ENCODE measurements around the gene MLLT1. TPM values are rescaled to one million over a fixed set of nuclear protein-coding genes. Genes with fewer than 3 reads are reported as not detected.

Gene MLLT1
- polyA plus RNA-seq, 3 donors: 109 to 129 (median 114) TPM

DNA sequence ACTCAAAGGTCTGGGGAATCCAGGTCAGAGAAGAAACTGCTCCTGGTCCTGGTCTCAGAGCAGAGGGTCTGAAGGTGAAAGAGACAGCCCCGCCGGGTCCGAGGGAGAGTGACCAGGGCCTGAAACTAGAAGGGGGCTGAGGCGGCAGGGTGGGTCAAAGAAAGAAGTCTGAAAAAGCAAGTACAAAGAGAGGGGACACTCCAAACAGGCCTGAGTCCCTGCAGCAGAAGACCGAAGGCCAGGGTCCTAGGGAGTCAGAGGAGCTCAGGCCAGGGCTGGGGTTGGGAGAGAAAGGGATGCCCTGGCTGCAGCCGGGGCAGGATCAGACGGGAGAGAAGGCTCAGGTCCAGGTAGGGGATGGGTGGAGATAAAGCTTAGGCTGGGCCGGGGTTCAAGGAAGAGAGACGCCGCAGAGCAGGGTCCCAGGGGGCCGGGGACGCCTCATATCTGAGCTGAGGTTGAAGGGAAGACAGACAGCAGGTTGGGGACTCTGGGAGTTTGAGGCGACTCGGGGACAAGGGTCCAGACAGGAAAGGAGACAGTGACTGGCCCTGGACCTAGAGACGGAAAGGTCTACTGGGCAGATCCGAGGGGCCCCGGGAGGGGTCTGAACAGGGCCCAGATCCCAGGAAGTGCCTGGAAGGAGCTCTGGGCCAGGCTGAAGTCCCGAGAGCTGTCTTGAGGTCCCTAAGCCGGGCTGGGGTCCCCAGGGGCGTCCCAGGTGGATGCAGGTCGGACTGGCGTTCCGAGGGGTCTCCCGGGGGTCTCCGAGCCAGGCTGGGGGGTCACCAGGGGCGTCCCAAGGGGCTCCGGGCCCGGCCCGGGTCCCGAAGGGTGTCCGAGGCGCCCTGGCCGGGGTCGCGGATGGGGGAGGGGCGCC lies 795 bp downstream of the MLLT1 start:
- no peak for DNase-seq

DNA sequence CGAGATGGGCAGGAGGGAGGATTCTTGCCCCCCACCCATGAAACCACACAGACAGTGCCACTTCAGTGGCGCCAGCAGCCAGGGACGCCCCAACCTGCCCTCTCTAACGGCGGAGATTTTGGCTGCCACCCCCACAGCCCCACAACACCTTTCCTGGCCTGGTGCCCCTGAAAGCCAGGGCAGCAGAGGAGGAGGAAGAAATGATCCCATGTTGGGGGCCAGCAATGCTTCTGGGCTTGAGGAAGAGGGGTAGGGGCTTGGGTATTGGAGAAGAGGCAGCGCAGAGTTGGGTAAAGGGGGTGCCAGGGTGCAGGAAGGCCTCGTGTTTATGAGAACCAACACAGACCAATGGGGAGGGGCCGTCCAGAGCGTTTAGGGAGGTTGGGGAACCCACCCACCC lies 1.7 kb downstream of the MLLT1 start:
- no peak for DNase-seq

DNA sequence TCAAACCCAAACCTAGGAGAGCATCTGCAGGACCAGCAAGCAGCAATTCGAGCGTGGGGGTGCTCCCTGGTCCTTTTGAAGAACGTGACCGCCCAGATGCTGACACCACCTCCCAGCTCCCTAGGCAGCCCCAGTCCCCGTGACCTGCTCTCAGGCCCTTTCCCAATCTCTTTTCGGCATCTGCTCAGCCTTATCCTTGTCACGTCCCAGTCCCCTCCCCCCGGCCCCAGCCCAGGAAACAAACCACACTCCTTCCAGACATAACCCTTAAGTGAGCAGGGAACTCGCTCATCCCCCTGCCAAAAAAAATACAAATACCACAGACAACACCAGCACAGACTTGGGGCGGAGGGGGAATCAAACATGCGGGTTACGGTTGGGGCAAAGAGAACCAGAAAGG lies 3.3 kb downstream of the MLLT1 start:
- no peak for DNase-seq

DNA sequence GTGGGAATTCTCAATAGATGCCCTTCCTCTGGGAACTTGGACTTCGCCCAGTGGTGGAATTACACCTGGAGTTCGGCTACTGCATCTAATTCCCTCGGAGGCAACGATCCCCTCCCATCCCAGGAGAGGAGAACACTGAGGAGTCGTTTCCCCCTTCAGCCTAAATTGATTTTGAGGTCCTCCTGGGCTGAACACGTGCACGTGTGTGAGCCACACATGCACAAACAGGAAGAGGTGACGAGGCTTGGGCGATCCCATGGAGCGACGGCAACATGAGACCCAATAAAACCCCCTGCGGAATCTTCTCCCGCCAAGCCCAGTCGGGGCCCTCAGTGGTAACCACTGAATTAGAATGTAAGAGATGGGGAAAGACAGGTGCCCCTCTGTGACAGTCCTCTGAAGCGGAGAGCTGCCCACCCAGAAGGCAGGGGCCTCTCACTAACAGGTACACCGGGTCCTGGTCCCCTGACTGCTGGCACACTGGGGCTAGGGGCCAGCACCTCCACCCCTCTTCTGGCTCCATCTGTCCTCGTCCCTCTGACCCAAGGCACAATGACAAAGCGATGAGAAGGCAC lies 4.5 kb downstream of the MLLT1 start:
- no peak for DNase-seq

DNA sequence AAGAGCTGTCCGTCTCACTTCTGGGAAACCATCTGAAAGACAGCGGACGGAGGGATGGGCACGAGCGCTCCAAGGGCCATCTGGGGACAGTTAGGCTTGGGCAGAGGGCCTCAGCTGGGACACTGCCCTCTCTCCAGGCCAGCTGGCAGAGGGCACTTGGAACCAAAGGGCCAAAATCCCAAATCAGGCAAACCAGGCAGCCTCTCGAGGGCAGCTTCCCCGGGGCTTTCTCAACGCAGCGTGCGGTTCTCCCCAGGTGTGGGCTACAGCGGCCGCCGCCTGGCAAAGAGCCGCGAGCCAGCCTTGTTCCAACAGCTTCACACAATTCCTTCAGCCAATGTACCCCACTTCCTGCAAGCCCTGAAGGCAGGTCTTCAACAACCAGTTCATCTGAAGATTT lies 5.0 kb downstream of the MLLT1 start:
- DNase-seq: no peak

DNA sequence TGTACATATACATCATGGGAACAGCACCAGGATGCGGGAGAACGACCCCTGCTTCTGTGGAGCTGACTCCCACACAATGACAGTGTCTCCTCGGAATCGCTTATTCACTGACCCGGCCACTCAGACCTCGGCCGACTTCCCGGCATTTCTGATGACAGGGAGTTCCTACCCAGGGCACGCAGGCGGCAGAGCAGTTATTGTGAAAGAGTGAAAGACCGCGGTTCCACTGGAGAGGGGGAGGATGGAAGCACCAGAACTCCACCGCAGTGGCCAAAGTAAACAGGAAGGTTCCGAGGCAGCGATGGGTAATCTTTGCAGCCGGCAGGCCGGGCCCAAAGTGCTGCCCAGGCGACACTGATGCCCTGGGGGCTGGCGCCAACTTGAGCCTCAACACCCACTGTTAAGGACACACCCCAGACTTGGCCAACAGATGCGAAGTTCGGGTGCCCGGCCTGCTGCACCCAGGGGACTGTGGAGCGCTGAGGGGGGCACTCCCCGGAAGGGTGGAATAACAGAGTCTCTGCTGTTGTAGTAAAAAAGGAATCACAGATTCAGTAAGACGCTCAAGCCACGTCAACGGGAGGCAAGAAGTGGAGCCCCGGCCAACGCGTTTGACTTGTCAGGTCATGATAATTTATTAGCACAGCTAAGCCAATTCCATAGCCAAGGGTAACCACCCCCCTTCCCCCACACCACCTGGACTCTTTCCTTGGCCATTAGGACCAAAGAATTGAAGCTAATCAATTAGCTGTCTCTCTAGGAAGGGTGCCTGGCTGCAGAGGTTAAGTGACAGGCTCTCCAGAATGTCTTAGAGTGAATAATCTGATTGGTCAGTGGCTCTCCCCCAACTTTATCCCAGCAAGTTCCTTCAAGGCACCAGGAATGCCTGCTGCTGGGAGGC lies 5.8 kb downstream of the MLLT1 start:
- no peak for DNase-seq

DNA sequence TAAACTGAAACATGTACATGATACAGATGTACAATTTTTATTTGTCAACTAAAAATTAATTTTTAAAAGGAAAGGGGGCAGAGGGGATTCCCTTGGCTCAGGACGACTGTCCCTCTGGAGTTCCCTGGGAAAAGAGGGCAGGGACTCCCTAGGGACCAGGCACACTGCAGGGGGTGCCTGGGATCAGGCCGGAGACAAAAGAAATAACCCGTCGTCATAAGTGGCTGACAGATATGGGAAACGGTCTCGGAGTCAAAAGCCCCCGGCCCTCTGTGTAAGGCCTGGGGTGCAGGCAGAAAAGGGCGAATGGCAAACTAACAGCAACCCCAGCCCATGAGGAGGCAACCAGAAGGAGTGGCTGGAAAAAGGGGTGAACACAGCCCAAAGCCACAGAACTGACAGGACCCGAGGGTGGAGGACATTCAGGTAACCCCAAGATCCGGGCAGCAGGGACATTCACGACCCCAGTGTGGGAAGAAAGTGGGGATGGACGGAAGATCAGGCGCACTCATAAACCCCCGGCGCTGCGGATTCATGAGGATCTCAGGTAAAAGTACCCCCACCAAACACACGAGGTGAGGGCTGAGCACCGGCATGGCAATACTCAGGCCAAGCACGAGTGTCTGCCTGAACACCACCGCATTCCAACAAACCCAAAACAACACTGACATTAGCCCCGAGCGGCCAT lies 6.7 kb downstream of the MLLT1 start:
- DNase-seq: no peak

DNA sequence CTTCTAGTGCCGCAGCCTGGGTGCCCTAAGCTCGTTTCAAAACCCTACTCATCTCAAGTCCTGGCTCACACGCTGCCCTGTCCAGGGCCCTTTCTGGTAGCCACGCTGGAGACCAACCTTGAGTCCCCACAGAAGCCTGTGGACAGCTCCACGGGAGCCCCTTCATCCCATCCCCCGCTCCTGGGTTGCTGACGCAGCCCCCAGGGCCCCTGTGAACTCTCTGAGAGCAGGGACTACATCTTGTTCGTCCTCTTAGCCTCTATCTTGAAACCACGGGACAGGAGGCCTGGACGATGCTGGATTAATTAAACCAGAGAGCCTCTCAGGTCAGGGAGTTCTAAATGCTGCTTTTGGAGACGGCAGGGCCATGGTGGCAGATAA lies 7.4 kb downstream of the MLLT1 start:
- DNase-seq: no peak

DNA sequence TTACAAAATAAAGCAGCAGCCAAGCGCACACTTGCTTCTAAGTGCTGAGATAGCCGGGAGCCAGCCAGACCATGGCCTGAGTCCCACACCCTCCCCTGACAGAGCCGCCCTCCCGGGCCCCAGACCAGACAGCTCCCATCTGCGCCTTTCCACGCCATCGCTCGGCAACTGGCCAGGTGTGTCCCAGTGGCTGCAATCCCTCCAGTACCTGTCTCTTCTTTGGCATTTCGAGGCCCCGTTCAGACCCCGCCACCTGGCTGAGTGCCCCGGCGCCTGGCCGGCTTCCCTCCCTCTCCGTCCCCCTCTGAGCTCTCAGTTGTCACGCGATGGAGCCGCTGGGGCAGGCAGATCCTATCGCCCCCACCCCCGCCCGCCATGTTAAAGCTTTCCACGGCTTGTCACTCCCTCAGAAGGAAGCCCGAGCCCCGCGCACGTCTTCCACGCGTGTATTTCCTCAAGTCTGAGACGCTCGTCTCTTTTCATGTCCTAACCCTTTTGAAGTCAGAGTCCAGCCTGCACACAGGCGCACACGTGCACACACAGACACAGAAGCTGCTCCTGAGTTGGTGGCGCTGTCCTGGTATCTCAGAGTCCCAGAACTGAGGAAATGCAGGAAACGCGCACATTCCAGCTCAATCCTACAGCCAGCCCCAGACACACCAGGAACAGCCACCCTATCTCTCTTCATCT lies 7.9 kb downstream of the MLLT1 start:
- DNase-seq: no peak

DNA sequence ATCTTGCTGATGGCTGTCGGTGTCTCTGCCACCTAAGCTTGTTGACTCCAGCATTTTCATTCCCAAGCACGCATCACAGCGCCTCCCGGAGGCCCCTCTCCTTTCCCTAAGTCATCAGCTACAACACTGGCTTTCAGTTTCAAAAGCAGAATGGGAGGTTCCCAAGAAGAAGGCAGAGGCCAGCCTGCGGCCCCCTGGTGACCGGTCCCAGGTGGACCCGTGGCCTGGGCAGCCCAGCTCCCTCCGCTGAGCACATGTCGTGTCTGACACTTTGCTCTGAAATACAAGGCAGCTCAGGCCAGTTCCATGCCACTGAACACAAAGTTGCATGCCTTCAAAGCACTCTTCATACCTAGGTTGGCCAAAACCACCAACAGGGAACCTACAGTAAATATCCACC lies 8.5 kb downstream of the MLLT1 start:
- no peak for DNase-seq

DNA sequence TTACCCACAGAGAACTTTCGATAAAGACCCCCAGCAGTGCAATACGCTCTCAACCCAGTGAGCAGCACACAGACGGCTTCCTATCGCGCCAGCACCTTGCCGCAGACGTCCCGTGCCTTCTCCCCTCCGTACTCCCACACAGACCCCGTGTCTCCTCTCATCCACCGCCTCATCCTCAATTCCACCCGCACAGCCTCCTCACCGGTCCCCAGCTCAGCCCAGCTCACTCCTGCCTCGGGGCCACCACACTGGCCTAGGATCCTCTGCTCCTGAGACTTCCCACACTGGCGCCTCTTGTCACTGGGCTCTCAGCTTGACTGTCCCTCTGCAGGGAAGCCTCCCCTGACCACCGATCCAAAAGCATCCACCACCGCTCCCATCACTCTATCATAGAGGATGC lies 9.0 kb downstream of the MLLT1 start:
- DNase-seq: no peak

DNA sequence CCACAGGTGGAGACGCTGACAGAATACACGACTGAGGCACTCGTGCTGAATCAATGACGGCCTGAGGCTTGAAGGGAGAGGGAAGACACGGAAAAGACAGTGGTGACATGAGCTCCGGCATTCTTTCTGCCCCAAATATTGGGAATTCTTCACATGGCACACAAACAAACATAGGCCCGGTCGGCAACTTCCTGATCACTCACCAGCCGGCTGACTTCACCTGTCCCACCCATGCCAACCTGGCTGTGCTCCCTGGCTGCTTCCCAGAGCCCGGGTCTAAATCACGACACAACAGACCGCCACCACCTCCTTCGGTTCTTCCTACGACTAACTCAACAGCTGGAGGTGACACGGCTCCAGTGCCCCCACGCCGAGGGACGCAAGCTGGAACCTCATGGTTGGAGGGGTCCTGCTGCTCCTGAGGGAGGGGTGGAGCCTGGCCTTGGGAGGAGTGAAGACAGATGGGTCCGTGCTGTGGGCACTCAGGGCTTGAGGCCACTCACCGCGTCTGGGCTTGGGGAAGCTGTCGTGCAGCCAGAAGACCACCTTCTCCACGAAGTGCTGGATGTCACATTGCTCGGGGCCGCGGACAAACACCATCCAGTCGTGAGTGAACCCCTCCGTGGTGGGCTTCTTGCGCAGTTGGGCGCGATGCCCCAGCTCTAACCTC lies 9.6 kb downstream of the MLLT1 start:
- DNase-seq: no peak

DNA sequence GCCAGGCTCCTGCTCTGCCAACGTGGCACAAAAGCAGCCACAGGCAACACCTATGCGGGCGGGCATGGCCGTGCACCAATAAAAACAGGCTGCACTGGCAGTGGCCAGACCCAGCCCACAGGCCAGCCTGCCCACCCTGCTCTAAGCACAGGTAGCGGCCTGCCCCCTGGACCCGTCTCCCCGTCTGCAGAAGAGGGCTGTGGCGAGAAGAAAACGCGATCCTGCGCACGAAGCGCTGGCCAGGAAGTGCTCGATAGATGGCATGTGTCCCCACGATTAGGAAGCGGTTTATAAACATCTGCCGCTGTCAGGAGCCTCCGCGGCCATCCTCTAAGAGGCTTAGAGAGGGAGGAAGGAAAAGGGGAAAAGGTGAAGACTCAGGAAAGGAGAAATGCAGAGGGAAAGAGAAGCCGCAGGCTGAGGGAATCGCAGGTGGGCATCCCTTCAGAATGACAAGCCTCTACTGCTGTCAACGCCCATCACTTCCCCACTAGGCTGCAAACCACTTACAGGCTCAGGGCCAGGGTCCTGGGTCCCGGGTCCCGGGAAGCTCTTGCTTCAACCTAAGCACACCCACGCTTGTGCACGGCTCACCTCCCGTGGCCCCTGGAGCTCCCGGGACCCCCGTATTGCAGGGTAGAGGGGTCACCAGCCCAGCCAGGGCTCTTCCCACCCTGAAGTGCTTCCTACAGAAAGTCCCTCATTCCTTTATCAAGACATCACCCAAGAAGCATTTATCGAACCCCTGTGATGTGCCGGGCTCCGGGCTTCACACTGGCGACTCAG lies 10.5 kb downstream of the MLLT1 start:
- DNase-seq: no peak

DNA sequence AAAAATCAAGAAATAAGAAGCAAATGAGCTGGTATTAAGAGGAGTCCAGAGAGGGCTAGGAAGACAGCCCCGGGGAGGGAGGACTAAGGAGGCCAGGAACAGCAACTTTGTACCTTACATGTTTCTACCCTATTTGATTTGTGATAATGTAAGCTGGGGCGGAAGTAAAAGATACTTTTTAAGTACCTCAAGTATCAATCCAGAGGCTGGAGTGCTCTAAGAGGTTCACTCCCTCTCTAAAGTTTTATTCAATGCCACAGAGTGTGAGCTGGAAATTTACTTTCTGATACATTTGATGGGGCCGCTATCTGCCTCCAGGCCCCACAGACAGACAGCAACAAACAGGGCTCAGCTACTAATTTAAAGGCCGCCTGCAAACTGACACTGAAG lies 11.4 kb downstream of the MLLT1 start:
- DNase-seq: no peak

DNA sequence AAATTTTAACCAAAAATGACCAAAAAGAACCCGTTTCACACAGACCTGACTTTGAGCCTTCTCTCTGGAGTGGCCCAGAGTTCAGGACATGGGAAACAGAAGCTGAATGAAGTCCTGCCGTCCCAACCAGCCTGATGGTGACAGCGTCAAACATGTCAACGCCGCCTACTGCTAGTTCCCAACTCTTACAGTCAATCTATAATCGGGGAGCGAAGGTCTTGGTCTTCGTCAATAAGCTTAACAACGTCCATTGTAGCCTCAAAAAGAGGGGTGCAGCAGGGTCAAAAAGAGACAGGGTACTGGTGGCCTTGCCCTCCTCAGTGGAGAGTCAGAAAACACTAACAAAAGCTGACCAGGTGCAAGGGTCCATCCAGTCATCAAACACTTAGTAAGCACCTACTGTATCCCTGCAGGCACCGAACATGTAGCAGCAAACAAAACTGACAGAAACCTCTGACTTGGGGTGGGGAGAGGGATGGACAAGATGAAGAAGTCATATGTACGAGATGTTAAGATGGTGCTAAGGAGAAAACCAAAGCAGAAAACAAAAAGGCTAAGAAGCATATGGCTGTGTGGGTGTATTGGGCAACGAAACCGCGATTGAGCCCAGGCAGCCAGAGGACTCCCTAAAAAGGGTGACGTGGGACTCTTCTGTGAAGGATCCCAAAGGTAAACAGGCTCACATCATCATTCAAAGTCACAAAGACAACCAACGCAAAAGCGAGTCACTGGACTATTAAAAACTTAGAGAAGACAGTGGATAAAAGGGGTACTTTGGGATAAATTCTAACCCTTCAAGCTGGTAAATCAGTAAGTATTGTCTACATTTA lies 12.0 kb downstream of the MLLT1 start:
- DNase-seq: no peak

DNA sequence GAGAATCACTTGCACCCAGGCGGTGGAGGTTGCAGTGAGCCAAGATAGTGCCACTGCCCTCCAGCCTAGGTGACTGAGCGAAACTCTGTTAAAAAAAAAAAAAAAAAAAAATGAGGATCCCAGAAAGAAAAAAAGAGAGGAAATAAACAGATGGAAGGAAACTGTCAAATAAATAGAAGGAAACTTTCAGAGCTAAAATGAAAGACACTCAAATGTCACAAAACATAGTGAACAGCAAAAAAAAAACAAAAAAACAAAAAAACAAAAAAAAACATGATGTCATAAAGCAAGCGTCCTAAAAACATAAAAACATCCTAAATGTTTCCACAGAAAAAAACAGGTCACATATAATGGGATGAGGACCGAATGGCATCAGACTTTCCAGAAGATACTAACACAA lies 15.0 kb downstream of the MLLT1 start:
- no peak for DNase-seq

DNA sequence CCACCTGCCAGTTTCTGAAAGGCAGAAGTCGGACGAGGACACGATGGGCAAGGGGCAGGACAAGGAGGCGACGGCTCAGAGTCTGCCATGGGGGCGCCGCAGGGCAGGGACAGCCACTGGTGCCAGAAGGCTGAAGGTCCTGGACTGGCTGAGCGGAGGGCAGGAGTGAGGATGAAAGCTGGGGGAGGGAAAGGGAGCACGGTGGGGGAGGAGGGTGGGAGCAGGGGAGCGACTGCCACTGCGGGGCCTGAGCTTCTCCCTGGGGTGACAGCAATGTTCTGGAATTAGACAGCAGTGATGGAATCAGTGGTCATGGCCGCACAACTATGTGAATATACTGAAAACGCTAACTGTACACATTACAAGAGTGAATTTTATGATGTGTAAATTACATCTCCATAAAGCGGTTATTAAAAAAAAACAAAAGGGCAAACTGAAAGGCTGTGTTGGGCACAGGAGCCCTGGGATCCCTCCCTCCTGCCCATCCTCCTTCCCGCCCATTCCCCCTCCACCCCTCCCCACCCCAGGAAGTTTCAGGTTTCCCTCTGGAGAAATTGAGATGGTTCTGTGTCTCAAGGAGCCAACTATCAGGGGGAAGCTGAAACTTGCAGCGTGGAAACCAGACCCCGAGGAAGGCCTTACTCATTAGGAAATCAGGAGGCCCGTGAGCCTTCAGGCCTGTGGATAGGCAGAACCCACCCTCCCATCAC lies 15.9 kb downstream of the MLLT1 start:
- DNase-seq: no peak

DNA sequence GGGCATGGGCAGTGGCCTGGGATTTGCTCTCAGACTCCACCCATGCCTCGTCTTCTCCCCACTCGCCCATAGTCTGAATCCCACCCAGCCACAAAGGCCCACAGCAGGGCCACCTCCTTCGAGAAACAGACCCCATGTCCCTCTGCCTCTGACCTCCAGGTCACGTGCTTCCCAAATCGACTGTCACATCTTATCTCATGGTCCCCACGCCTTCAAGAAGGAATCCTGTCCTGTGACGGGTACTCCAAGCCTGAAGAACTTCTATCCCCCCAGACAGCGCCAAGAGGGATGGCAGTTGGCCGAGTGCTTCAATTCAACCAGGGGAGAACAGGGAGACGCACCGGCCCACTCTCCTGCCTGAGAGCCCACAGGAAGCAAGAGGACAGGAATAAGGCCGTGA lies 16.5 kb downstream of the MLLT1 start:
- DNase-seq: no peak

DNA sequence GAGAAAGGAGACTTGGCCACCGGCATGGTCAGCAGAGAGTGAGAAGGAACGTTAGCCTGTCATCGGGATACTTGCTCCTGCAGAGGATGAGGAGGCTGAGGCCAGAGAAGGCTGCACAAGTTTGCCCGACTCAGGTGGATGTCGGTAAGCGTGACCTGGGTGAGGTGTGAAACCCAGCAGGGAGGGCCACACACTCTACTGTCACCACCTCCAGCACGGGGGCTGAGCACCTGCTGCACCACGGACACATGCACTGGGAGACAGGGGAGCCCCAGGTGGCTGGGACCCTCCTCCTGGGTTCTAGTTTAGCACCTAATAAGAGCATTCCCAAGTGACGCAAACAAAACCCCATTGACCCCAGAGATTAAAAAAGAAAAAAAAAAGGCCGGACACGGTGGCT lies 17.3 kb downstream of the MLLT1 start:
- no peak for DNase-seq

All from renal pelvis (tissue), 4 donors.